Measurements from ENCODE around the gene GLRX. TPM values are rescaled to one million over a fixed set of nuclear protein-coding genes. Genes with fewer than 3 reads are reported as not detected.

GLRX gene
- total RNA-seq, 1 experiment from 2014 or later: 17.9 TPM

GRCh38 chr5:95801961-95802360 lies 20.6 kb downstream of the GLRX start:
- Histone ChIP-seq H3K27me3 (replicated peaks; ENCODE audit: control insufficient read depth, insufficient read depth, low read length) (no peaks in the 10 kb centered on the region), H3K4me1 (peaks cover 33% of the 10 kb centered on the region), H3K4me3 (ENCODE audit: low read depth, low read length) (no peak overlapping the region), H3K9me3 (no peaks in the 10 kb centered on the region), H3K36me3 (ENCODE audit: control insufficient read depth, insufficient read depth, low read length) (no peaks in the 10 kb centered on the region)
- Mint-ChIP-seq H3K4me3 (ENCODE audit: unreplicated experiment) (no peak overlapping the region), H3K27me3 (ENCODE audit: insufficient read depth, unreplicated experiment) (no peaks in the 10 kb centered on the region), H3K4me1 (ENCODE audit: low read depth, unreplicated experiment) (peaks cover 20% of the 10 kb centered on the region), H3K27ac (ENCODE audit: unreplicated experiment) (no peak overlapping the region), H3K36me3 (ENCODE audit: insufficient read depth, unreplicated experiment) (peaks cover 4% of the 10 kb centered on the region), H3K9me3 (ENCODE audit: unreplicated experiment) (no peaks in the 10 kb centered on the region)
- BruUV-seq (replicated peaks): no TSS peak
- TF ChIP-seq CTCF (IDR thresholded peaks at IDR 0.05; ENCODE audit: insufficient read depth in 1 of 2, low read depth in 1 of 2, low read length in 1 of 2, severe bottlenecking in 1 of 2, unreplicated experiment in 1 of 2): no peak
- no peak for DNase-seq
- ChIA-PET POLR2A (no interaction called here), CTCF (no interaction called here)
- intact Hi-C loops (cut with micrococcal nuclease; ENCODE audit: unreplicated experiment): loop anchor here (2.0 kb wide), 1 partner anchor 33 kb away; no protein-coding TSS in a partner anchor

GRCh38 chr5:95801532-95801931 lies 21.0 kb downstream of the GLRX start:
- peaks cover 5% of the 10 kb centered on the region for H3K36me3 Mint-ChIP-seq (ENCODE audit: insufficient read depth, unreplicated experiment)
- H3K27me3 Mint-ChIP-seq (ENCODE audit: insufficient read depth, unreplicated experiment): no peaks in the 10 kb centered on the region
- peaks cover 20% of the 10 kb centered on the region for H3K4me1 Mint-ChIP-seq (ENCODE audit: low read depth, unreplicated experiment)
- POLR2A ChIA-PET: interaction anchor here (1.1 kb wide), 1 partner anchor 21 kb away, joined by 3 read pairs; the partner anchor contains the start of gene GLRX
- Histone ChIP-seq H3K36me3 (ENCODE audit: control insufficient read depth, insufficient read depth, low read length) (no peaks in the 10 kb centered on the region), H3K4me1 (peaks cover 33% of the 10 kb centered on the region), H3K4me3 (ENCODE audit: low read depth, low read length) (no peak overlapping the region), H3K27me3 (replicated peaks; ENCODE audit: control insufficient read depth, insufficient read depth, low read length) (no peaks in the 10 kb centered on the region), H3K9me3 (no peaks in the 10 kb centered on the region)
- H3K9me3 Mint-ChIP-seq (ENCODE audit: unreplicated experiment): no peaks in the 10 kb centered on the region
- CTCF ChIA-PET: no interaction called here
- BruUV-seq (replicated peaks): no TSS peak
- intact Hi-C loops (cut with micrococcal nuclease; ENCODE audit: unreplicated experiment): no loop called here
- TF ChIP-seq CTCF (IDR thresholded peaks at IDR 0.05; ENCODE audit: insufficient read depth in 1 of 2, low read depth in 1 of 2, low read length in 1 of 2, severe bottlenecking in 1 of 2, unreplicated experiment in 1 of 2): no peak
- no peak overlapping the region for H3K4me3 Mint-ChIP-seq (ENCODE audit: unreplicated experiment)
- DNase-seq: no peak
- H3K27ac Mint-ChIP-seq (ENCODE audit: unreplicated experiment): no peak overlapping the region

- no peak for DNase-seq
- no peak for TF ChIP-seq CTCF (IDR thresholded peaks at IDR 0.05; ENCODE audit: insufficient read depth in 1 of 2, low read depth in 1 of 2, low read length in 1 of 2, severe bottlenecking in 1 of 2, unreplicated experiment in 1 of 2)
- ChIA-PET CTCF (no interaction called here), POLR2A (interaction anchor here (1.1 kb wide), 1 partner anchor 22 kb away, joined by 3 read pairs; the partner anchor contains the start of gene GLRX)
- BruUV-seq (replicated peaks): no TSS peak
- H3K36me3 ChIP-seq (ENCODE audit: control insufficient read depth, insufficient read depth, low read length): no peaks in the 10 kb centered on the region
- Mint-ChIP-seq H3K9me3 (ENCODE audit: unreplicated experiment) (no peaks in the 10 kb centered on the region), H3K4me1 (ENCODE audit: low read depth, unreplicated experiment) (peaks cover 20% of the 10 kb centered on the region), H3K36me3 (ENCODE audit: insufficient read depth, unreplicated experiment) (peaks cover 5% of the 10 kb centered on the region), H3K4me3 (ENCODE audit: unreplicated experiment) (no peak overlapping the region), H3K27me3 (ENCODE audit: insufficient read depth, unreplicated experiment) (no peaks in the 10 kb centered on the region), H3K27ac (ENCODE audit: unreplicated experiment) (no peak overlapping the region)
- no peak overlapping the region for H3K4me3 ChIP-seq (ENCODE audit: low read depth, low read length)
- H3K9me3 ChIP-seq: no peaks in the 10 kb centered on the region
- H3K4me1 ChIP-seq: peaks cover 33% of the 10 kb centered on the region
- intact Hi-C loops (cut with micrococcal nuclease; ENCODE audit: unreplicated experiment): no loop called here
- H3K27me3 ChIP-seq (replicated peaks; ENCODE audit: control insufficient read depth, insufficient read depth, low read length): no peaks in the 10 kb centered on the region
Observed at GRCh38 chr5:95800553-95800952, 22.0 kb downstream of the GLRX start.
